ENCODE results near the gene MAPK8IP1.

- no peak for TF ChIP-seq CTCF (IDR thresholded peaks at IDR 0.05 in 8 of 11, conservative IDR thresholded peaks at IDR 0.05 in 3 of 11)
- no peak for TF ChIP-seq POLR2AphosphoS5 (IDR thresholded peaks at IDR 0.05)
- TF ChIP-seq POLR2A (IDR thresholded peaks at IDR 0.05): no peak
Observed at GRCh38 chr11:45856044-45856468, 29.4 kb upstream of the MAPK8IP1 start.
